ENCODE results near the gene SLC11A2. TPM values are rescaled to one million over a fixed set of nuclear protein-coding genes. Genes with fewer than 3 reads are reported as not detected.
A peak's percentile ranks its signal among the peaks of the same experiment; 100 is the strongest.
"Not testable (repeated sequence)": the region's sequence is repeated elsewhere in the genome, so short reads cannot be mapped to it uniquely, and the experiment has no call there.

The SLC11A2 gene
- total RNA-seq, 2 donors from 2014 or later = 74.3 to 99.1 TPM

GRCh38 chr12:50934371-50934851 lies 91.8 kb downstream of the SLC11A2 start:
- no peak for TF ChIP-seq CTCF (conservative IDR thresholded peaks at IDR 0.05)
- Histone ChIP-seq H3K4me3 (ENCODE audit: low read length) (no peak overlapping the region), H3K4me1 (ENCODE audit: control insufficient read depth, insufficient read depth, low read length) (no peaks in the 10 kb centered on the region), H3K9ac (ENCODE audit: extremely low read depth, low read length, poor library complexity, severe bottlenecking) (no peak overlapping the region), H3K27ac (ENCODE audit: low read depth, low read length) (no peak overlapping the region), H3K36me3 (ENCODE audit: control insufficient read depth, insufficient read depth, low read length) (no peaks in the 10 kb centered on the region), H3K9me3 (ENCODE audit: control insufficient read depth, low read length) (peaks cover 18% of the 10 kb centered on the region), H3K27me3 (ENCODE audit: control insufficient read depth, insufficient read depth, low read length, poor library complexity, severe bottlenecking) (no peaks in the 10 kb centered on the region)
- peaks cover 17% of the 10 kb centered on the region for H3K4me1 Mint-ChIP-seq
- whole genome bisulfite sequencing, 2 experiments (ENCODE audit: insufficient coverage in 1 of 2, insufficient read length in 1 of 2) = 91 to 97% methylated on average over 3 of the region's 3 CpGs
- H3K36me3 Mint-ChIP-seq (ENCODE audit: low read depth) = peaks cover 5% of the 10 kb centered on the region
- H3K4me3 Mint-ChIP-seq = no peak overlapping the region
- no peaks in the 10 kb centered on the region for H3K9me3 Mint-ChIP-seq
- no peak overlapping the region for H3K27ac Mint-ChIP-seq
- no peak for DNase-seq
- no peaks in the 10 kb centered on the region for H3K27me3 Mint-ChIP-seq (ENCODE audit: insufficient read depth)

- Histone ChIP-seq H3K36me3 (ENCODE audit: control insufficient read depth, insufficient read depth, low read length) (no peaks in the 10 kb centered on the region), H3K9me3 (ENCODE audit: control insufficient read depth, low read length) (peaks cover 18% of the 10 kb centered on the region), H3K27ac (ENCODE audit: low read depth, low read length) (no peak overlapping the region), H3K4me3 (ENCODE audit: low read length) (no peak overlapping the region), H3K4me1 (ENCODE audit: control insufficient read depth, insufficient read depth, low read length) (no peaks in the 10 kb centered on the region), H3K9ac (ENCODE audit: extremely low read depth, low read length, poor library complexity, severe bottlenecking) (no peak overlapping the region), H3K27me3 (ENCODE audit: control insufficient read depth, insufficient read depth, low read length, poor library complexity, severe bottlenecking) (no peaks in the 10 kb centered on the region)
- WGBS, 2 experiments (ENCODE audit: insufficient coverage in 1 of 2, insufficient read length in 1 of 2) = 92% methylated on average over 2 of the region's 2 CpGs; no CpG with 5 or more reads in 1 of the 2 experiments
- Mint-ChIP-seq H3K27ac (no peak overlapping the region), H3K36me3 (ENCODE audit: low read depth) (peaks cover 5% of the 10 kb centered on the region), H3K9me3 (no peaks in the 10 kb centered on the region), H3K4me1 (peaks cover 17% of the 10 kb centered on the region), H3K27me3 (ENCODE audit: insufficient read depth) (no peaks in the 10 kb centered on the region), H3K4me3 (no peak overlapping the region)
- TF ChIP-seq CTCF (conservative IDR thresholded peaks at IDR 0.05) = no peak
- DNase-seq = peak; percentile 75
Observed at GRCh38 chr12:50933459-50934124, 92.6 kb downstream of the SLC11A2 start.

GRCh38 chr12:50932787-50933280 lies 93.3 kb downstream of the SLC11A2 start:
- Histone ChIP-seq H3K4me3 (ENCODE audit: low read length) (no peak overlapping the region), H3K9me3 (ENCODE audit: control insufficient read depth, low read length) (peaks cover 18% of the 10 kb centered on the region), H3K9ac (ENCODE audit: extremely low read depth, low read length, poor library complexity, severe bottlenecking) (no peak overlapping the region), H3K36me3 (ENCODE audit: control insufficient read depth, insufficient read depth, low read length) (no peaks in the 10 kb centered on the region), H3K27ac (ENCODE audit: low read depth, low read length) (no peak overlapping the region), H3K27me3 (ENCODE audit: control insufficient read depth, insufficient read depth, low read length, poor library complexity, severe bottlenecking) (no peaks in the 10 kb centered on the region), H3K4me1 (ENCODE audit: control insufficient read depth, insufficient read depth, low read length) (no peaks in the 10 kb centered on the region)
- Mint-ChIP-seq H3K27me3 (ENCODE audit: insufficient read depth) (no peaks in the 10 kb centered on the region), H3K9me3 (no peaks in the 10 kb centered on the region), H3K27ac (no peak overlapping the region), H3K4me1 (peaks cover 19% of the 10 kb centered on the region), H3K36me3 (ENCODE audit: low read depth) (peaks cover 5% of the 10 kb centered on the region), H3K4me3 (no peak overlapping the region)
- 87% methylated on average over 2 of the region's 2 CpGs; no CpG with 5 or more reads in 1 of the 2 experiments for WGBS, 2 experiments (ENCODE audit: insufficient coverage in 1 of 2, insufficient read length in 1 of 2)
- DNase-seq = no peak
- TF ChIP-seq CTCF (conservative IDR thresholded peaks at IDR 0.05) = no peak

- not testable (repeated sequence) for H3K27ac Mint-ChIP-seq; H3K27me3 ChIP-seq (ENCODE audit: control insufficient read depth, insufficient read depth, low read length, poor library complexity, severe bottlenecking); H3K4me3 Mint-ChIP-seq; H3K4me3 ChIP-seq (ENCODE audit: low read length); H3K4me1 ChIP-seq (ENCODE audit: control insufficient read depth, insufficient read depth, low read length); H3K27ac ChIP-seq (ENCODE audit: low read depth, low read length); H3K27me3 Mint-ChIP-seq (ENCODE audit: insufficient read depth); H3K36me3 Mint-ChIP-seq (ENCODE audit: low read depth); DNase-seq; H3K9me3 ChIP-seq (ENCODE audit: control insufficient read depth, low read length); H3K9ac ChIP-seq (ENCODE audit: extremely low read depth, low read length, poor library complexity, severe bottlenecking); H3K36me3 ChIP-seq (ENCODE audit: control insufficient read depth, insufficient read depth, low read length); H3K9me3 Mint-ChIP-seq
- WGBS, 2 experiments (ENCODE audit: insufficient coverage in 1 of 2, insufficient read length in 1 of 2) = 95 to 96% methylated on average over 8 to 12 of the region's 12 CpGs
- H3K4me1 Mint-ChIP-seq = peaks cover 16% of the 10 kb centered on the region
Observed at GRCh38 chr12:50930477-50930876, 95.7 kb downstream of the SLC11A2 start.
